T-helper 17 cell (primary cell): ENCODE results near the gene CHST11. TPM values are rescaled to one million over a fixed set of nuclear protein-coding genes. Genes with fewer than 3 reads are reported as not detected.

Source experiments
- ATAC-seq: fragments of 150-1000 bp; cut with Tn5 transposase; 2 replicates; pipeline ENCODE4 v1.10.0; 2021; ENCODE audit warnings: mild to moderate bottlenecking, moderate library complexity
- DNase-seq, 3 donors: peaks; one replicate each; pipeline versions ENCODE4 v3.0.0 to v3.0.0-alpha.2; 2020 to 2021
- H3K9me3 ChIP-seq: one replicate; pipeline ENCODE4 v1.7.0; 2013; ENCODE audit warnings: low read length, mild to moderate bottlenecking; ENCODE audit not compliant: control insufficient read depth, poor library complexity, severe bottlenecking
- H3K27ac Mint-ChIP-seq: one replicate; pipeline ENCODE4 v1.8.0; 2022; ENCODE audit warnings: mild to moderate bottlenecking, moderate library complexity, mixed read lengths
- H3K27me3 Mint-ChIP-seq: one replicate; pipeline ENCODE4 v1.8.0; 2022; ENCODE audit warnings: mixed read lengths
- H3K36me3 Mint-ChIP-seq: one replicate; pipeline ENCODE4 v1.8.0; 2022; ENCODE audit warnings: low read depth, mixed read lengths
- H3K4me1 Mint-ChIP-seq: one replicate; pipeline ENCODE4 v1.8.0; 2022; ENCODE audit warnings: mild to moderate bottlenecking, mixed read lengths
- H3K4me3 Mint-ChIP-seq: one replicate; pipeline ENCODE4 v1.8.0; 2022; ENCODE audit warnings: mild to moderate bottlenecking, moderate library complexity, mixed read lengths
- total RNA-seq, 4 donors: library from RNA in 2 of 4; stranded (reverse) in 2 of 4; gene quantifications; one replicate each; pipeline ENCODE4 v1.2.3 and lab custom pipeline; 2022 to 2026

The CHST11 gene
- total RNA-seq, 2 donors from 2014 or later: 76.6 to 78.3 TPM

- Mint-ChIP-seq H3K4me1 (peaks cover 32% of the 10 kb centered on the region), H3K4me3 (no peak overlapping the region), H3K27ac (no peak overlapping the region), H3K27me3 (no peaks in the 10 kb centered on the region), H3K36me3 (peaks cover 2% of the 10 kb centered on the region)
- DNase-seq (no peak), ATAC-seq (no peak)
- no peaks in the 10 kb centered on the region for H3K9me3 ChIP-seq
Measured at GRCh38 chr12:104635607-104636343, 179.0 kb downstream of the CHST11 start.

DNA sequence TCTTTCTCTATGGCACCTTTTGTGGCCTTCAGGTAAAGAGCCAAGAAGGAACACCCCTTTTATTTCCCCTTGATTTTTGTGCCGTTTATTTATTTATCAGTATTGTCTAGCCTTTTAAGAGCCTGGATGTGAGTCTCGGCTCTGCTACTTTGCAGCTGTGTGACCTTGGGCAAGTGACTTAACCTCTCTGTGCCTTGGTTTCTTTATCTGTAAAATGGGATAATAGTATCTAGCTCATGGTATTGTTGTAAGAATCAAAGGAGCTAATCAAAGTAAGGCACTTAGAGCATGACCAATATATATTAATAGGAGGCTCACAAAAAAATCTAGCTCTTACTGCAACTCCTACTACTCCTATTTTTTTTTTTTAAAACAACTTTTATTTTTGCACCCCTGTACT lies 179.7 kb downstream of the CHST11 start:
- no peaks in the 10 kb centered on the region for H3K9me3 ChIP-seq
- H3K4me1 Mint-ChIP-seq: peaks cover 27% of the 10 kb centered on the region
- ATAC-seq (no peak), DNase-seq (no peak)
- H3K27ac Mint-ChIP-seq: peak overlapping the region; percentile 51
- no peaks in the 10 kb centered on the region for H3K27me3 Mint-ChIP-seq
- H3K4me3 Mint-ChIP-seq: no peak overlapping the region
- H3K36me3 Mint-ChIP-seq: peaks cover 2% of the 10 kb centered on the region

GRCh38 chr12:104637604-104638003 lies 180.9 kb downstream of the CHST11 start:
- H3K4me3 Mint-ChIP-seq: peak overlapping the region; percentile 21
- peak overlapping the region; percentile 27 for H3K27ac Mint-ChIP-seq

GRCh38 chr12:104638218-104638850 lies 181.6 kb downstream of the CHST11 start:
- Mint-ChIP-seq H3K4me3 (no peak overlapping the region), H3K36me3 (peaks cover 2% of the 10 kb centered on the region), H3K27me3 (no peaks in the 10 kb centered on the region), H3K27ac (peak overlapping the region; percentile 27), H3K4me1 (peaks cover 25% of the 10 kb centered on the region)
- no peaks in the 10 kb centered on the region for H3K9me3 ChIP-seq
- ATAC-seq: no peak
- DNase-seq: no peak

More at GRCh38 chr12:104637604-104638003, 180.9 kb downstream of the CHST11 start:
- H3K4me1 Mint-ChIP-seq: peaks cover 26% of the 10 kb centered on the region
- no peaks in the 10 kb centered on the region for H3K9me3 ChIP-seq
- DNase-seq (no peak), ATAC-seq (no peak)
- H3K36me3 Mint-ChIP-seq: peaks cover 2% of the 10 kb centered on the region
- no peaks in the 10 kb centered on the region for H3K27me3 Mint-ChIP-seq

- H3K36me3 Mint-ChIP-seq: peaks cover 2% of the 10 kb centered on the region
- DNase-seq: no peak
- no peaks in the 10 kb centered on the region for H3K9me3 ChIP-seq
- no peaks in the 10 kb centered on the region for H3K27me3 Mint-ChIP-seq
- H3K4me3 Mint-ChIP-seq: no peak overlapping the region
- ATAC-seq: no peak
- peaks cover 29% of the 10 kb centered on the region for H3K4me1 Mint-ChIP-seq
- peak overlapping the region; percentile 27 for H3K27ac Mint-ChIP-seq
Measured at GRCh38 chr12:104638851-104639240, 182.1 kb downstream of the CHST11 start.

- H3K9me3 ChIP-seq: no peaks in the 10 kb centered on the region
- Mint-ChIP-seq H3K36me3 (peaks cover 2% of the 10 kb centered on the region), H3K4me1 (peaks cover 37% of the 10 kb centered on the region), H3K27ac (no peak overlapping the region), H3K4me3 (no peak overlapping the region), H3K27me3 (no peaks in the 10 kb centered on the region)
- DNase-seq: no peak
- no peak for ATAC-seq
Measured at GRCh38 chr12:104640956-104641355, 184.2 kb downstream of the CHST11 start.

GRCh38 chr12:104641862-104642261 lies 185.1 kb downstream of the CHST11 start:
- no peaks in the 10 kb centered on the region for H3K27me3 Mint-ChIP-seq
- H3K9me3 ChIP-seq: no peaks in the 10 kb centered on the region
- H3K27ac Mint-ChIP-seq: peak overlapping the region; percentile 19
- peaks cover 36% of the 10 kb centered on the region for H3K4me1 Mint-ChIP-seq
- peak; percentile 73 for ATAC-seq
- H3K36me3 Mint-ChIP-seq: peaks cover 2% of the 10 kb centered on the region
- no peak overlapping the region for H3K4me3 Mint-ChIP-seq
- DNase-seq: no peak

DNA sequence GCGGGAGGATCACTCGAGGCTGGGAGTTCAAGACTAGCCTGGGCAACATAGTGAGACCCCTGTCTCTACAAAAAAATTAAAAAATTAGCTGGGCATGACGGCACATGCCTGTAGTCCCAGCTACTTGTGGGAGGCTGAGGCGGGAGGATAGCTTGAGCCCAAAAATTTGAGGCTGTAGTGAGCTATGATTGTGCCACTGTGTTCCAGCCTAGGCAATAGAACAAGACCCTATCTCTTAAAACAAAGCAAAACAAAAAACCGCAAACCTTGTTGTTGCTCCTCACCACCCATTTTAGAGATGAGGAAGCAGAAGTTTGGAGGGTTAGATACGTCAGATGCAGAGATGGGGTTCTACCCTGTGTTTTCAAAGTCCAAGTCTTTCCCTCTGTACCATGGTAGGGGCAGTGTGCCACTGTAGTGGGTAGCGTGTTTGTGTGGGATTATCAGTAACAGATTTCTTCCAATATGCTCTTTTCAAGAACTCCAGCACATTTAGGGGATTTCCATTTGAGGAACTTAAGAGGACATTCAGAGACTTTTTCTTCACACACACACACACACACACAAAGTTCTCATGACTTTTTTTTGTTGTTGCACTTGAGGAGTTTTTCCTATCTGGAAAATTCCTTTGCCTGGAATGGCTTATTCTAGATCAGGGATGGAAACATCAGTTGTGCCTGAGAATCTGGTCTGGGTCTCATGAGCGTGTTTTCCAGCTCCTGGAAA lies 186.5 kb downstream of the CHST11 start:
- no peaks in the 10 kb centered on the region for H3K9me3 ChIP-seq
- Mint-ChIP-seq H3K27ac (peak overlapping the region; percentile 43), H3K4me1 (peaks cover 33% of the 10 kb centered on the region), H3K36me3 (no peaks in the 10 kb centered on the region), H3K27me3 (no peaks in the 10 kb centered on the region), H3K4me3 (no peak overlapping the region)
- ATAC-seq: peak; percentile 69
- DNase-seq: no peak

- DNase-seq (no peak), ATAC-seq (peak; percentile 20)
- no peaks in the 10 kb centered on the region for H3K27me3 Mint-ChIP-seq
Measured at GRCh38 chr12:104643819-104644669, 187.3 kb downstream of the CHST11 start.

GRCh38 chr12:104648756-104649155 lies 192.0 kb downstream of the CHST11 start:
- H3K4me3 Mint-ChIP-seq: no peak overlapping the region
- H3K4me1 Mint-ChIP-seq: peaks cover 48% of the 10 kb centered on the region
- H3K27ac Mint-ChIP-seq: no peak overlapping the region
- H3K36me3 Mint-ChIP-seq: peaks cover 3% of the 10 kb centered on the region
- DNase-seq (no peak), ATAC-seq (no peak)
- H3K9me3 ChIP-seq: no peaks in the 10 kb centered on the region
- no peaks in the 10 kb centered on the region for H3K27me3 Mint-ChIP-seq

More at GRCh38 chr12:104643819-104644669, 187.3 kb downstream of the CHST11 start:
- H3K9me3 ChIP-seq: no peaks in the 10 kb centered on the region
- peak overlapping the region; percentile 31 for H3K4me3 Mint-ChIP-seq
- H3K27ac Mint-ChIP-seq: peak overlapping the region; percentile 43
- H3K36me3 Mint-ChIP-seq: no peaks in the 10 kb centered on the region
- H3K4me1 Mint-ChIP-seq: peaks cover 33% of the 10 kb centered on the region

- no peak for DNase-seq
- Mint-ChIP-seq H3K27ac (peak overlapping the region; percentile 94), H3K36me3 (peaks cover 3% of the 10 kb centered on the region), H3K27me3 (no peaks in the 10 kb centered on the region), H3K4me1 (peaks cover 48% of the 10 kb centered on the region), H3K4me3 (peak overlapping the region; percentile 46)
- no peaks in the 10 kb centered on the region for H3K9me3 ChIP-seq
- ATAC-seq: no peak
Measured at GRCh38 chr12:104649217-104649824, 192.6 kb downstream of the CHST11 start.

DNA sequence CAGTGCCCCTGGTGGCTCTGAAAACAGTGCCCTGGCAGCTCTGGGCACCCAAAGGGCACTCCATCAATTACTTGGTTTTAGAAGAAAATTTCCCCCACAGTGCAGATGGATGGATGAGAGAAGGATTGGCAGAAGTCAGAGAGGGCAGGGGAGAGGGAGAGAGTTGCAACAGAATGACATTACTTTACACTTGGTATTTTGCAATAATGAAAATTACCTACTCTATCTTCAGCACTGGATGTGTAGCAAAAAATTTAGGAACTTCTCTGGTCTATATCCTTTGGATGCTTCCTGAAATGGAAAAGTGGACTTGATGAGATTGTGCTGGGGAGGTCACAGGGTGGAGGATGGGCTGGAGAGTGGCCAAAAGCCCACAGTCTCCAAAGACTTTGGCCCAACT lies 193.2 kb downstream of the CHST11 start:
- no peaks in the 10 kb centered on the region for H3K9me3 ChIP-seq
- peaks cover 3% of the 10 kb centered on the region for H3K36me3 Mint-ChIP-seq
- H3K27ac Mint-ChIP-seq: peak overlapping the region; percentile 94
- H3K4me1 Mint-ChIP-seq: peaks cover 45% of the 10 kb centered on the region
- H3K27me3 Mint-ChIP-seq: no peaks in the 10 kb centered on the region
- DNase-seq (no peak), ATAC-seq (no peak)
- H3K4me3 Mint-ChIP-seq: peak overlapping the region; percentile 46
